Activated CD4-positive, alpha-beta memory T cell treated with anti-CD3 and anti-CD28 coated beads for 36 hours (primary cell): Measurements from ENCODE around the gene RANGAP1. TPM values are rescaled to one million over a fixed set of nuclear protein-coding genes. Genes with fewer than 3 reads are reported as not detected.
A peak's percentile ranks its signal among the peaks of the same experiment; 100 is the strongest.

Experiments used
- CTCF ChIA-PET: fragments of 350-600 bp; sonication (Branson Sonifier 250); formaldehyde crosslinking; loops from one replicate; lab custom pipeline; 2021; ENCODE audit warnings: antibody characterized with exemption, inconsistent platforms; lab: Charles Lee
- POLR2A ChIA-PET: fragments of 350-600 bp; sonication (Branson Sonifier 250); formaldehyde crosslinking; loops from one replicate; lab custom pipeline; 2021; ENCODE audit warnings: antibody characterized with exemption; lab: Charles Lee
- DNase-seq: peaks from one replicate; pipeline ENCODE4 v3.0.0-alpha.2; 2020
- H3K27ac Mint-ChIP-seq: one replicate; pipeline ENCODE4 v1.8.0; 2021; ENCODE audit warnings: mixed read lengths
- H3K27me3 Mint-ChIP-seq: one replicate; pipeline ENCODE4 v1.8.0; 2021; ENCODE audit warnings: mixed read lengths
- H3K36me3 Mint-ChIP-seq: one replicate; pipeline ENCODE4 v1.8.0; 2021; ENCODE audit warnings: mixed read lengths
- H3K4me1 Mint-ChIP-seq: one replicate; pipeline ENCODE4 v1.8.0; 2021; ENCODE audit warnings: low read depth, mixed read lengths
- H3K4me3 Mint-ChIP-seq: one replicate; pipeline ENCODE4 v1.8.0; 2021; ENCODE audit warnings: mild to moderate bottlenecking, mixed read lengths
- H3K9me3 Mint-ChIP-seq: one replicate; pipeline ENCODE4 v1.8.0; 2021; ENCODE audit warnings: mixed read lengths
- intact Hi-C: fragments of 100-400 bp; cut with micrococcal nuclease; formaldehyde crosslinking; loops from one replicate; pipeline ENCODE4 v1.15.1; 2023
- total RNA-seq, 2 experiments: library from RNA; stranded (reverse); gene quantifications; one replicate each; pipeline ENCODE4 v1.2.3, GENCODE V29; 2021

RANGAP1 gene
- total RNA-seq, 2 experiments from 2014 or later: 154 to 156 TPM

DNA sequence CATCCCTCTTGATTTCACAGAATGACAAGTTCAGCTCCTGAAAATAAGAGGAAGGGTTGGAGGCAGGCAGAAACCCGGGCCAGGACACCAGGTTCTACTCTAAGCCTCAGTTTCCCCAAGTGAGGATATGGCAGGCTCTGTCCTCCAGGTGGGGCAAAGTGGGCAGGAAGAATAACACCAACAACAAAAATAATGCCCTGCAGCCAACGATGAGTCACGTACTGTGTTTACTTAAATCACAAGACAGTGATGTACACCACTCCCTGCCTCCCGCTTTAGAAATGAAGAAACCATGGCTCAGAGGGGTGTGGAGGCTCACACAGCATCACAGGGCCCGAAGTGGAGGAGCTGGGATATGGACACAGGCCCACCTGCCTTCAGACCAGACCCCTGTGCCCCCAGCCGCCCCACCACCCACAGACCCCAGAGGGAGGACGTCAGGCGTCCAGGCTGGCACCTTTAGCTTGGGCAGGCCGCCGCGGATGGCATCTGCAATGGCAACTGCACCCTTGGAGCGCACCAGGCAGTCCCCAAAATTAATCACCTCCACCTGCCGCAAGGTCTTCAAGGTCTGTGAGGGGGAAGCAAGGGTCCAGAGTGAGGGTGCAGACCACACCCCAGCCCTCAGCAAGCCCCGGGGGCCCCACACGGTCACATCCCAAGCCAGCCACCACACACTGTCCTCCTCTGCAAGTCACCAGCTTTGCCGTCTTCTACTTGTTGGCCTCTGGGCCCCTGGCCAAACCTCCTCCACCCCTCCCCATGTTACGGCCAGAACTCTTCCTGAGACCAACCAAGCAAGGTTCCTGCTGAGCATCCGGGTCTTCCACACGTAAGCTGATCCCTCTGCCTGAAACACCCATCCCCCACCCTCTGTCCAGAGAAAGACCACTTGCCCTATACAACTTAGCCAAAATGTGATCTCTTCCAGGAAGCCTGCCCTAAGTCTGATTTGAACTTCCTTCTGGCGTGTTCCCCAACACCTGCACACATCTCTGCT, 29.4 kb downstream of the RANGAP1 start:
- ChIA-PET POLR2A (no interaction called here), CTCF (interaction anchor here (0.7 to 1.0 kb wide), 2 partner anchors 19 kb away, joined by 3 to 4 read pairs; no protein-coding TSS in a partner anchor)
- Mint-ChIP-seq H3K27ac (no peak overlapping the region), H3K4me1 (no peaks in the 10 kb centered on the region), H3K4me3 (no peak overlapping the region), H3K36me3 (peaks cover 49% of the 10 kb centered on the region), H3K9me3 (no peaks in the 10 kb centered on the region), H3K27me3 (no peaks in the 10 kb centered on the region)
- no peak for DNase-seq
- intact Hi-C loops: no loop called here

- H3K36me3 Mint-ChIP-seq: peaks cover 51% of the 10 kb centered on the region
- H3K4me3 Mint-ChIP-seq: no peak overlapping the region
- no peaks in the 10 kb centered on the region for H3K4me1 Mint-ChIP-seq
- intact Hi-C loops: no loop called here
- H3K9me3 Mint-ChIP-seq: no peaks in the 10 kb centered on the region
- no peak overlapping the region for H3K27ac Mint-ChIP-seq
- DNase-seq: no peak
- ChIA-PET POLR2A (interaction anchor here (1.0 kb wide), 1 partner anchor 12 kb away, joined by 3 read pairs; no protein-coding TSS in a partner anchor), CTCF (no interaction called here)
- H3K27me3 Mint-ChIP-seq: no peaks in the 10 kb centered on the region
Measured at GRCh38 chr22:41254230-41254629, 31.8 kb downstream of the RANGAP1 start.

- DNase-seq: no peak
- no peaks in the 10 kb centered on the region for H3K27me3 Mint-ChIP-seq
- no peaks in the 10 kb centered on the region for H3K9me3 Mint-ChIP-seq
- H3K4me3 Mint-ChIP-seq: no peak overlapping the region
- H3K36me3 Mint-ChIP-seq: peaks cover 51% of the 10 kb centered on the region
- CTCF ChIA-PET: interaction anchor here (1.3 kb wide), 1 partner anchor 15 kb away, joined by 6 read pairs; no protein-coding TSS in a partner anchor
- H3K4me1 Mint-ChIP-seq: no peaks in the 10 kb centered on the region
- POLR2A ChIA-PET: no interaction called here
- intact Hi-C loops: no loop called here
- no peak overlapping the region for H3K27ac Mint-ChIP-seq
Measured at GRCh38 chr22:41252365-41252764, 33.6 kb downstream of the RANGAP1 start.

DNA sequence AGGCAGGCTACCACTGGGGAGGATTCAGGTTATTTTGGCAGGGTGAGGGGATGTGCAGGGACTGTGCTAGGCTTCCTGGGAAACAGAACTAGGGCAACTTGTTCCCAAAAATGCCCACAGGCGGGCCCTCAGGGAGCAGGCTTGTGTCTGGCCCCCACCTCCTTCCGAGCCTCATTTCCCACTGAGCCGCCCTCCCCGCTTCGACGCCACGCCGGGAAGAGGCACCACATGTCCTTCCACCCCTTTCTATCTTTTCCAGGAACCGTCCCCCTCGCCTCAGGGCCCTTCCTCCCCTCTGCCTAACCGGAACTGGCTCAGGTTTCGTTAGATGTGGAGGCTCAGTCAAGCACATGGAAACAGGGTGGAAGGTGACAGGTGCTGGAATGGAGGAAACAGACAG, 35.9 kb downstream of the RANGAP1 start:
- H3K27me3 Mint-ChIP-seq: no peaks in the 10 kb centered on the region
- H3K27ac Mint-ChIP-seq: no peak overlapping the region
- H3K9me3 Mint-ChIP-seq: no peaks in the 10 kb centered on the region
- POLR2A ChIA-PET: interaction anchor here (1.1 kb wide), 1 partner anchor 53 kb away, joined by 3 read pairs; no protein-coding TSS in a partner anchor
- no peak for DNase-seq
- H3K36me3 Mint-ChIP-seq: peaks cover 43% of the 10 kb centered on the region
- CTCF ChIA-PET: no interaction called here
- no peak overlapping the region for H3K4me3 Mint-ChIP-seq
- H3K4me1 Mint-ChIP-seq: no peaks in the 10 kb centered on the region
- intact Hi-C loops: no loop called here

DNA sequence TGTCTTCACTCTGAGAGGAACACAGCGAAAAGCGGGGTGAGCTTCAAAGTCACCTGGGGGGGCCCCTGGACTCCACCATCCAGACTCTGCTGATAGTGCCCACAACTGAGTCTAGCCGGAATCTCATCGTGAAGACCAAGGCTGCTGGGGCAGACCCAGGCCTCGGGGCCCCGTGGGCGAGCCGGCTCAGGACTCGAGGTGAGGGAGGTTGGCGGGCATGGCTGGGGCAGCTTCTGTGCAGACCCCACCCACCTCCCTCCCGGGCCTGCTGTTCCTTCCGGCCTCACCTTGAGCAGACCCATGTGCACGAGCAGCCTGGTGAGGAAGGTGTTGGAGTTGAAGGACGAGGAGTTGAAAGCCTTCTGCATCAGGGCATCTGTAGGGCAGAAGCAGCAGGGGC, 36.5 kb downstream of the RANGAP1 start:
- intact Hi-C loops: no loop called here
- Mint-ChIP-seq H3K9me3 (no peaks in the 10 kb centered on the region), H3K4me1 (no peaks in the 10 kb centered on the region), H3K4me3 (no peak overlapping the region), H3K36me3 (peaks cover 40% of the 10 kb centered on the region), H3K27ac (no peak overlapping the region), H3K27me3 (no peaks in the 10 kb centered on the region)
- CTCF ChIA-PET: no interaction called here
- no peak for DNase-seq
- POLR2A ChIA-PET: interaction anchor here (1.1 kb wide), 1 partner anchor 54 kb away, joined by 3 read pairs; no protein-coding TSS in a partner anchor

- Mint-ChIP-seq H3K27ac (no peak overlapping the region), H3K36me3 (peaks cover 35% of the 10 kb centered on the region), H3K9me3 (no peaks in the 10 kb centered on the region), H3K27me3 (no peaks in the 10 kb centered on the region), H3K4me3 (no peak overlapping the region), H3K4me1 (no peaks in the 10 kb centered on the region)
- no peak for DNase-seq
- ChIA-PET POLR2A (interaction anchor here (0.7 kb wide), 1 partner anchor 11 kb away, joined by 3 read pairs; no protein-coding TSS in a partner anchor), CTCF (interaction anchor here (1.9 kb wide), 1 partner anchor 11 kb away, joined by 7 read pairs; no protein-coding TSS in a partner anchor)
- intact Hi-C loops: no loop called here
Measured at GRCh38 chr22:41248758-41249157, 37.2 kb downstream of the RANGAP1 start.

- Mint-ChIP-seq H3K4me1 (no peaks in the 10 kb centered on the region), H3K27me3 (no peaks in the 10 kb centered on the region), H3K27ac (no peak overlapping the region), H3K4me3 (no peak overlapping the region), H3K36me3 (peaks cover 36% of the 10 kb centered on the region), H3K9me3 (no peaks in the 10 kb centered on the region)
- ChIA-PET CTCF (interaction anchor here (0.5 to 1.9 kb wide), 2 partner anchors 11 to 23 kb away, joined by 3 to 7 read pairs; no protein-coding TSS in a partner anchor), POLR2A (interaction anchor here (0.7 kb wide), 1 partner anchor 11 kb away, joined by 3 read pairs; no protein-coding TSS in a partner anchor)
- intact Hi-C loops: no loop called here
- DNase-seq: no peak
Measured at GRCh38 chr22:41248314-41248713, 37.7 kb downstream of the RANGAP1 start.

- H3K27me3 Mint-ChIP-seq: no peaks in the 10 kb centered on the region
- H3K4me3 Mint-ChIP-seq: no peak overlapping the region
- no peak overlapping the region for H3K27ac Mint-ChIP-seq
- peaks cover 37% of the 10 kb centered on the region for H3K36me3 Mint-ChIP-seq
- H3K9me3 Mint-ChIP-seq: no peaks in the 10 kb centered on the region
- no peaks in the 10 kb centered on the region for H3K4me1 Mint-ChIP-seq
- ChIA-PET POLR2A (interaction anchor here (0.7 kb wide), 1 partner anchor 10 kb away, joined by 3 read pairs; no protein-coding TSS in a partner anchor), CTCF (interaction anchor here (0.5 to 1.9 kb wide), 2 partner anchors 10 to 23 kb away, joined by 3 to 7 read pairs; no protein-coding TSS in a partner anchor)
- intact Hi-C loops: no loop called here
- DNase-seq: no peak
Measured at GRCh38 chr22:41247703-41248102, 38.3 kb downstream of the RANGAP1 start.

GRCh38 chr22:41245917-41246499, 40.0 kb downstream of the RANGAP1 start:
- Mint-ChIP-seq H3K9me3 (no peaks in the 10 kb centered on the region), H3K27me3 (no peaks in the 10 kb centered on the region), H3K27ac (no peak overlapping the region), H3K4me3 (no peak overlapping the region), H3K36me3 (peaks cover 27% of the 10 kb centered on the region), H3K4me1 (no peaks in the 10 kb centered on the region)
- ChIA-PET CTCF (interaction anchor here (1.1 kb wide), 1 partner anchor 9 kb away, joined by 5 read pairs; no protein-coding TSS in a partner anchor), POLR2A (no interaction called here)
- intact Hi-C loops: no loop called here
- no peak for DNase-seq

DNA sequence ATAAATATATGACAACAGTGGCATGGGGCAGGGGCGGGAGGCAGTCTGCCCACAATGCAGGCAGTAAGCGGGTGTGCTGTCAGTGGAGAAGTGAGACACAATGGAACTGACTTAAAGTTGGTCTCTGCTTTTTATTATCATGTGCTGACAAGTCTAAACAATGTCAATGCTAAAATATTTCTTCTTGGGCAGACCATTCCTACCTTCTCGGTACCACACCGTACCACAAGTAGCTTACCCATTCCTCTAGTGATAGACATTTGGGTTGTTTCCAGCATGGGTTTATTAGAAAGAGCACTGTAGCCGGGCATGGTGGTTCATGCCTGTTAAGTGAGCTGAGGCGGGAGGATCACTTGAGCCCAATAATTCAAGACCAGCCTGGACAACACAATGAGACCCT, 42.6 kb downstream of the RANGAP1 start:
- DNase-seq: no peak
- Mint-ChIP-seq H3K9me3 (no peaks in the 10 kb centered on the region), H3K4me1 (peaks cover 2% of the 10 kb centered on the region), H3K36me3 (peaks cover 12% of the 10 kb centered on the region), H3K4me3 (no peak overlapping the region), H3K27me3 (no peaks in the 10 kb centered on the region), H3K27ac (peak overlapping the region; percentile 42)
- intact Hi-C loops: no loop called here
- CTCF ChIA-PET: interaction anchor here (0.5 to 1.1 kb wide), 2 partner anchors 13 to 904 kb away, joined by 3 to 4 read pairs; no protein-coding TSS in a partner anchor
- POLR2A ChIA-PET: interaction anchor here (0.6 to 1.2 kb wide), 3 partner anchors 9 to 330 kb away, joined by 3 to 4 read pairs (median 3); no protein-coding TSS in a partner anchor

GRCh38 chr22:41242396-41243117, 43.4 kb downstream of the RANGAP1 start:
- intact Hi-C loops: no loop called here
- no peak for DNase-seq
- Mint-ChIP-seq H3K27me3 (no peaks in the 10 kb centered on the region), H3K36me3 (peaks cover 8% of the 10 kb centered on the region), H3K27ac (no peak overlapping the region), H3K9me3 (no peaks in the 10 kb centered on the region), H3K4me1 (peaks cover 2% of the 10 kb centered on the region), H3K4me3 (no peak overlapping the region)
- POLR2A ChIA-PET: interaction anchor here (1.2 kb wide), 1 partner anchor 12 kb away, joined by 3 read pairs; no protein-coding TSS in a partner anchor
- CTCF ChIA-PET: interaction anchor here (1.1 kb wide), 1 partner anchor 12 kb away, joined by 4 read pairs; no protein-coding TSS in a partner anchor
